Mucosa of descending colon (tissue), 3 donors: ENCODE measurements around the gene CYP4Z1. TPM values are rescaled to one million over a fixed set of nuclear protein-coding genes. Genes with fewer than 3 reads are reported as not detected.
"Not testable (repeated sequence)": the region's sequence is repeated elsewhere in the genome, so short reads cannot be mapped to it uniquely, and the experiment has no call there.

ENCODE experiments used
- ATAC-seq: fragments of 200-7000 bp; cut with Tn5 transposase; one replicate; pipeline ENCODE4 v1.9.1; 2020; ENCODE audit warnings: mild to moderate bottlenecking, moderate library complexity
- DNase-seq, 3 donors: peaks; one replicate each; pipeline ENCODE4 v3.0.0-alpha.2; 2020
- H3K36me3 ChIP-seq: fragments of 200-600 bp; one replicate; pipeline ENCODE4 v1.8.0; 2021; ENCODE audit warnings: low read depth, mild to moderate bottlenecking
- H3K4me1 ChIP-seq: fragments of 200-600 bp; one replicate; pipeline ENCODE4 v1.8.0; 2021; ENCODE audit warnings: low read depth, mild to moderate bottlenecking
- H3K4me3 ChIP-seq: fragments of 200-600 bp; one replicate; pipeline ENCODE4 v1.8.0; 2021; ENCODE audit warnings: mild to moderate bottlenecking
- H3K9me3 ChIP-seq: fragments of 200-600 bp; one replicate; pipeline ENCODE4 v1.8.0; 2021; ENCODE audit warnings: mild to moderate bottlenecking
- CTCF ChIP-seq: fragments of 200-600 bp; IDR thresholded peaks from one replicate; pipeline ENCODE4 v1.8.0; 2022; ENCODE audit warnings: antibody characterized with exemption, mild to moderate bottlenecking
- intact Hi-C, 2 donors: fragments of 100-400 bp; cut with DNase I in 1 of 2; cut with micrococcal nuclease in 1 of 2; formaldehyde crosslinking; loops; one replicate each; pipeline versions ENCODE4 v1.11.0 to v1.11.1; 2022; cut with DNase I, micrococcal nuclease
- total RNA-seq, 3 donors: library from RNA; stranded (reverse); fragmentation: NEBNext Ultra II Directional in 2 of 3; extraction: Animal tissue kit (Norgen Biotek cat#: 25700) in 2 of 3; gene quantifications; one replicate each; pipeline versions ENCODE4 v1.2.1 to v1.2.4, GENCODE V29; 2021 to 2023
- donor health status: DM: no; HTN: no; CAD: no; lungs with moderate emphysema.
- donor health status: DM: no; HTN: no; CAD: no.
- donor health status: DM: no; HTN: yes; CAD: no.

The CYP4Z1 gene
- total RNA-seq, 3 donors from 2014 or later: 0.19 to 0.55 TPM; not detected in 1

- H3K36me3 ChIP-seq: no peaks in the 10 kb centered on the region
- intact Hi-C loops: no loop called here
- TF ChIP-seq CTCF: no peak
- DNase-seq (no peak), ATAC-seq (no peak)
- H3K4me3 ChIP-seq: no peak overlapping the region
- H3K4me1 ChIP-seq: no peaks in the 10 kb centered on the region
- no peaks in the 10 kb centered on the region for H3K9me3 ChIP-seq
Observed at GRCh38 chr1:47147047-47147785, 80.2 kb downstream of the CYP4Z1 start.

GRCh38 chr1:47149162-47149561 is 82.1 kb downstream of the CYP4Z1 start:
- intact Hi-C loops, H3K4me1 ChIP-seq, DNase-seq: not testable (repeated sequence)

GRCh38 chr1:47156457-47156856 is 89.4 kb downstream of the CYP4Z1 start:
- DNase-seq, ATAC-seq, H3K36me3 ChIP-seq, H3K4me1 ChIP-seq, H3K4me3 ChIP-seq, H3K9me3 ChIP-seq, intact Hi-C loops: not testable (repeated sequence)

More at GRCh38 chr1:47149162-47149561, 82.1 kb downstream of the CYP4Z1 start:
- not testable (repeated sequence) for H3K4me3 ChIP-seq, ATAC-seq, H3K36me3 ChIP-seq, H3K9me3 ChIP-seq

- intact Hi-C loops, ATAC-seq, H3K4me3 ChIP-seq, H3K9me3 ChIP-seq, DNase-seq, H3K36me3 ChIP-seq, H3K4me1 ChIP-seq: not testable (repeated sequence)
Observed at GRCh38 chr1:47157957-47158356, 90.9 kb downstream of the CYP4Z1 start.

- no peak overlapping the region for H3K4me3 ChIP-seq
- no peak for TF ChIP-seq CTCF
- ATAC-seq: no peak
- no peaks in the 10 kb centered on the region for H3K9me3 ChIP-seq
- no peak for DNase-seq
- intact Hi-C loops: no loop called here
- H3K4me1 ChIP-seq: no peaks in the 10 kb centered on the region
- H3K36me3 ChIP-seq: no peaks in the 10 kb centered on the region
Observed at GRCh38 chr1:47160716-47161115, 93.7 kb downstream of the CYP4Z1 start.

GRCh38 chr1:47161298-47162040 is 94.4 kb downstream of the CYP4Z1 start:
- no peak for ATAC-seq
- no peaks in the 10 kb centered on the region for H3K4me1 ChIP-seq
- TF ChIP-seq CTCF: no peak

GRCh38 chr1:47164552-47164951 is 97.5 kb downstream of the CYP4Z1 start:
- Histone ChIP-seq H3K36me3 (no peaks in the 10 kb centered on the region), H3K4me1 (no peaks in the 10 kb centered on the region), H3K4me3 (no peak overlapping the region), H3K9me3 (no peaks in the 10 kb centered on the region)
- DNase-seq (no peak), ATAC-seq (no peak)
- no peak for TF ChIP-seq CTCF
- intact Hi-C loops: no loop called here

More at GRCh38 chr1:47161298-47162040, 94.4 kb downstream of the CYP4Z1 start:
- Histone ChIP-seq H3K36me3 (no peaks in the 10 kb centered on the region), H3K4me3 (no peak overlapping the region), H3K9me3 (no peaks in the 10 kb centered on the region)
- no peak for DNase-seq
- intact Hi-C loops: no loop called here
